Ovary (tissue), 9 donors: Measurements from ENCODE around the gene ROBO3. TPM values are rescaled to one million over a fixed set of nuclear protein-coding genes. Genes with fewer than 3 reads are reported as not detected.

Experiments
- DNase-seq, 5 donors: peaks; one replicate each; pipeline ENCODE4 v3.0.0-alpha.2; 2019 to 2020
- H3K27ac ChIP-seq, 2 donors: fragments of 200-600 bp; one replicate each; pipeline versions ENCODE4 v1.5.1 to v1.8.0; 2019 to 2022
- H3K27me3 ChIP-seq: fragments of 200-600 bp; one replicate; pipeline ENCODE4 v1.8.0; 2022
- H3K36me3 ChIP-seq: fragments of 200-600 bp; sonication (generic); one replicate; pipeline ENCODE4 v1.5.1; 2019
- H3K4me1 ChIP-seq: one replicate; pipeline ENCODE4 v1.8.1; 2013; ENCODE audit warnings: mild to moderate bottlenecking, moderate library complexity; ENCODE audit not compliant: insufficient read depth
- H3K4me3 ChIP-seq: fragments of 200-600 bp; sonication (generic); one replicate; pipeline ENCODE4 v1.5.1; 2017
- H3K9me3 ChIP-seq, 2 donors: fragments of 200-600 bp in 1 of 2; sonication (generic) in 1 of 2; one replicate each; pipeline versions ENCODE4 v1.5.1 to v1.8.1; 2013 to 2019; ENCODE audit warnings: mild to moderate bottlenecking in 1 of 2, moderate library complexity in 1 of 2
- EP300 ChIP-seq: sonication (generic); formaldehyde crosslinking; IDR thresholded peaks from one replicate; pipeline ENCODE4 v1.6.1; 2017; ENCODE audit warnings: antibody characterized with exemption
- POLR2A ChIP-seq: fragments of 450-650 bp; IDR thresholded peaks from one replicate; pipeline ENCODE4 v1.6.1; 2017; ENCODE audit warnings: antibody characterized with exemption, mild to moderate bottlenecking, moderate library complexity
- WGBS, 3 donors: extraction: QIAGEN DNeasy Blood & Tissue Kit in 1 of 3; methylation state at CpG; one replicate each; pipeline versions ENCODE4 v1.1.5 to v1.1.7; 2013 to 2017; 5-methylcytosine and 5-hydroxymethylcytosine counted together
- intact Hi-C, 4 donors: fragments of 100-400 bp; cut with DNase I; formaldehyde crosslinking; loops; one replicate each; pipeline versions ENCODE4 v1.11.0 to v1.15.1; 2022 to 2023
- polyA plus RNA-seq, 2 donors: library from polyadenylated mRNA; stranded (reverse); fragments of 200-250 nt in 1 of 2; fragments of 350-450 nt in 1 of 2; fragmentation: Illumina TruSeq in 1 of 2; extraction: RNeasy Lipid Tissue Mini Kit (QIAGEN cat#74804) in 1 of 2; gene quantifications; one replicate each; pipeline ENCODE4 v1.2.3, GENCODE V29; 2013 to 2014
- total RNA-seq, 7 donors: library from RNA; depleted of rRNA in 2 of 7; stranded (reverse); fragments of >200 nt in 2 of 7; fragmentation: NEBNext Ultra II Directional in 3 of 7; extraction: Animal tissue kit (Norgen Biotek cat#: 25700) in 3 of 7; gene quantifications; one replicate each; pipeline versions ENCODE4 v1.1.0 to v1.2.4, GENCODE V29; 2016 to 2023
- TF ChIP-seq, protein P1 (sequence below), 3 donors: fragments of 450-650 bp in 2 of 3; fragments of 200-600 bp in 1 of 3; IDR thresholded peaks; one replicate each; pipeline versions ENCODE4 v1.5.1 to v1.8.0; 2016 to 2022; ENCODE audit warnings: antibody characterized with exemption in 3 of 3, mild to moderate bottlenecking in 1 of 3
- donor health status: DM: no; HTN: no; CAD: no; lungs with moderate emphysema.
- donor health status: DM: no; HTN: no; CAD: no.
- donor health status: Bipolar disorder and iron deficiency.
- donor health status: DM: yes; HTN: yes; CAD: no.
- donor health status: DM: no; HTN: no; CAD: no.
- donor health status: DM: yes; HTN: yes; CAD: no.

The ROBO3 gene
- total and polyA plus RNA-seq, 9 donors: 15.2 to 90.4 (median 56.7) TPM

DNA sequence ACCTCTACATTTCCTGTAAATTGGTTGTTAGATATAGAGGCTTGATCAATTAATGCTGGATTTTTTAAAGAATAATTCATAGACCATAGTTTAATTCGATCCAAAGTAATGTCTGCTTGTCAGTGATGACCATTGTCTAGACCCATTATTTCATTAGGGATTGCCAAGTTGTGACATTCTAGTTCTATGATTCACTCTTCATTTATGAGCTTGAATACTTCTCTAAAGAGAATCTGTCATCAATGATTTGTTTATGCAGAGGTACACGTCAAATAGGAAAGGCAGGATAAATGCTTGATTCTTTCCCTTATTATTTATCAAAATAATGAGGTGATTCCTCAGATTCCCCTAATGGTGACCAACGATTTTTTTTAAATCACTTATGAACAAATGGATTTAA lies 24.0 kb upstream of the ROBO3 start:
- Histone ChIP-seq H3K9me3 (no peaks in the 10 kb centered on the region), H3K4me3 (no peak overlapping the region), H3K4me1 (peaks cover 6% of the 10 kb centered on the region), H3K36me3 (no peaks in the 10 kb centered on the region), H3K27ac (no peak overlapping the region), H3K27me3 (peaks cover 13% of the 10 kb centered on the region)
- no peak for DNase-seq
- no peak for TF ChIP-seq EP300
- TF ChIP-seq POLR2A: no peak
- TF ChIP-seq, protein P1, sequence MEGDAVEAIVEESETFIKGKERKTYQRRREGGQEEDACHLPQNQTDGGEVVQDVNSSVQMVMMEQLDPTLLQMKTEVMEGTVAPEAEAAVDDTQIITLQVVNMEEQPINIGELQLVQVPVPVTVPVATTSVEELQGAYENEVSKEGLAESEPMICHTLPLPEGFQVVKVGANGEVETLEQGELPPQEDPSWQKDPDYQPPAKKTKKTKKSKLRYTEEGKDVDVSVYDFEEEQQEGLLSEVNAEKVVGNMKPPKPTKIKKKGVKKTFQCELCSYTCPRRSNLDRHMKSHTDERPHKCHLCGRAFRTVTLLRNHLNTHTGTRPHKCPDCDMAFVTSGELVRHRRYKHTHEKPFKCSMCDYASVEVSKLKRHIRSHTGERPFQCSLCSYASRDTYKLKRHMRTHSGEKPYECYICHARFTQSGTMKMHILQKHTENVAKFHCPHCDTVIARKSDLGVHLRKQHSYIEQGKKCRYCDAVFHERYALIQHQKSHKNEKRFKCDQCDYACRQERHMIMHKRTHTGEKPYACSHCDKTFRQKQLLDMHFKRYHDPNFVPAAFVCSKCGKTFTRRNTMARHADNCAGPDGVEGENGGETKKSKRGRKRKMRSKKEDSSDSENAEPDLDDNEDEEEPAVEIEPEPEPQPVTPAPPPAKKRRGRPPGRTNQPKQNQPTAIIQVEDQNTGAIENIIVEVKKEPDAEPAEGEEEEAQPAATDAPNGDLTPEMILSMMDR (IDR thresholded peaks at IDR 0.05): no peak
- WGBS, 3 donors: 63 to 64% (median 63%) methylated on average over 3 of the region's 3 CpGs
- intact Hi-C loops: loop anchor here in 3 of 4 donors (5.0 to 10.0 kb wide), 3 partner anchors 76 to 184 kb away; partner anchors contain the start of gene ESAM (in 1 of the 3)

DNA sequence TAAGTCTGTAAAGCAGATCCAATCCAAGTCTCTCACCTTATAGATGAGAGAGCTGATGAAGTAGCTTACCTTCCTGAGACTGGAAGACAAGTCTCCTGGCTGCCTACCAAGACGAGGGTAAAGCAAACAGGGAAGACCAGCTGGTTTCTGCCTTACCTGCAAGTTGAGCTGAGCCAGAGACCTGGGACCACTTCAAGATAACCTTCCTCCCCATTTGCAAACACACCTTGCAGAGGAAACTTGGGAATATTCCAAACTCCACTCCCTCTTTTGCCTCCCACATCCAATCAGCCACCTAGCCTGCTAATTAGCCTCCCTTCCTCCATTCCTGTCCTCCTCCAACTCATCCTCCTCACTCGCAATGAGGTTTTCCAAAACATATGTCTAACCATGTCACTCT lies 23.4 kb upstream of the ROBO3 start:
- Histone ChIP-seq H3K27ac (no peak overlapping the region), H3K36me3 (no peaks in the 10 kb centered on the region), H3K4me3 (no peak overlapping the region), H3K27me3 (peaks cover 13% of the 10 kb centered on the region), H3K4me1 (peaks cover 5% of the 10 kb centered on the region), H3K9me3 (no peaks in the 10 kb centered on the region)
- no peak for TF ChIP-seq EP300
- TF ChIP-seq, protein P1 (IDR thresholded peaks at IDR 0.05): no peak
- TF ChIP-seq POLR2A: no peak
- intact Hi-C loops: loop anchor here in 3 of 4 donors (5.0 to 10.0 kb wide), 3 partner anchors 77 to 185 kb away; partner anchors contain the start of gene ESAM (in 1 of the 3)
- 56 to 78% (median 68%) methylated on average over 2 of the region's 2 CpGs for WGBS, 3 donors
- DNase-seq: no peak

DNA sequence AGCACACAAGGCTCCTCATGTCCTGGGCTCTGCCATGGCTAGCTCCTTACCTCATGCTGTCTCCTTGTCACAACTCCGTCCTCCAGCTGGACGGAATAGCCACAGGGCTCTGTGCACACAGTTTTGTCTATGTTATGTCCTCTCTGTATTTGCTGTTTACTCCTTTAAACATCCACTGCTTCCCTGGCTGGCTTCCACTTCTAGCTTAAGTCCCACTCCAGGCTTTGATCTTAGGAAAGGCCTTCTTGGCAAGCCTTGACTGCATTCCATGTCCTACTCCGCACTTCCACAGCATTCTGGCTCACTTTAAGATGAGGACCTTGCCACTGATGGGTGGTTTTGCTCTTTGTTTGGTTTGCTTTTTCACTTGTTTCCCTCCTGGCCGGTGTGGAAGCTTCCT lies 22.9 kb upstream of the ROBO3 start:
- TF ChIP-seq POLR2A (no peak), EP300 (no peak)
- TF ChIP-seq, protein P1 (IDR thresholded peaks at IDR 0.05): no peak
- DNase-seq: no peak
- Histone ChIP-seq H3K36me3 (no peaks in the 10 kb centered on the region), H3K27ac (no peak overlapping the region), H3K4me3 (no peak overlapping the region), H3K4me1 (peaks cover 5% of the 10 kb centered on the region), H3K9me3 (no peaks in the 10 kb centered on the region), H3K27me3 (peaks cover 13% of the 10 kb centered on the region)
- intact Hi-C loops: loop anchor here in 3 of 4 donors (5.0 to 10.0 kb wide), 3 partner anchors 78 to 185 kb away; partner anchors contain the start of gene ESAM (in 1 of the 3)
- WGBS, 3 donors: 15 to 34% (median 32%) methylated on average over 4 of the region's 4 CpGs

DNA sequence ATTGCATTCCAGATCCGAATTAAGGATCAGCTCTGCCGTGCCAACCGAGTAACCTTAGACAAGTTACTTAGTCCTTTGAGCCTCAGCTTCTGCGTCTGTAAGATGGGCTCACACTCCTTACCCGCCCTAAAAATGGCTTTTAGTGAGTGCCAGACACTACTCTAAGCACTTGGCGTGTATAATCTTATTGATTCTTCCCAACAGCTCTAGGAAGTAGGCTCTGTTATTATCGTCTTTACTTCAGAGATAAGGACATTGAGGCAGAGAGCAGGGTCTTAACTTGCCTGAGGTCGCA lies 21.7 kb upstream of the ROBO3 start:
- intact Hi-C loops: loop anchor here in 3 of 4 donors (5.0 to 10.0 kb wide), 3 partner anchors 79 to 186 kb away; partner anchors contain the start of gene ESAM (in 1 of the 3)
- H3K27me3 ChIP-seq: peaks cover 13% of the 10 kb centered on the region
- whole genome bisulfite sequencing, 3 donors: 9 to 13% (median 12%) methylated on average over 8 of the region's 8 CpGs
- H3K9me3 ChIP-seq: no peaks in the 10 kb centered on the region
- H3K4me3 ChIP-seq: no peak overlapping the region
- TF ChIP-seq EP300: no peak
- TF ChIP-seq POLR2A: no peak
- TF ChIP-seq, protein P1 (IDR thresholded peaks at IDR 0.05): no peak
- no peaks in the 10 kb centered on the region for H3K36me3 ChIP-seq
- DNase-seq: no peak
- no peak overlapping the region for H3K27ac ChIP-seq
- peaks cover 5% of the 10 kb centered on the region for H3K4me1 ChIP-seq
